CD4-positive, CD25-positive, alpha-beta regulatory T cell (primary cell): Measurements from ENCODE around the gene CHRNB2. TPM values are rescaled to one million over a fixed set of nuclear protein-coding genes. Genes with fewer than 3 reads are reported as not detected.

Experiments
- ATAC-seq, 2 donors: fragments of 150-1000 bp; cut with Tn5 transposase; one replicate each; pipeline ENCODE4 v1.10.0; 2021; ENCODE audit warnings: low read depth in 2 of 2, moderate number of reproducible peaks in 2 of 2, moderate library complexity in 1 of 2
- DNase-seq, 3 donors: peaks; one replicate each; pipeline versions ENCODE4 v3.0.0 to v3.0.0-alpha.2; 2012 to 2022; ENCODE audit warnings: mixed read lengths in 1 of 3
- H3K27ac ChIP-seq: one replicate; pipeline ENCODE4 v1.7.0; 2013; ENCODE audit warnings: mild to moderate bottlenecking, low read length; ENCODE audit not compliant: insufficient read depth, poor library complexity, severe bottlenecking
- H3K27me3 ChIP-seq: one replicate; pipeline ENCODE4 v1.7.0; 2013; ENCODE audit warnings: low read length; ENCODE audit not compliant: control insufficient read depth, insufficient read depth
- H3K36me3 ChIP-seq: one replicate; pipeline ENCODE4 v1.7.0; 2013; ENCODE audit warnings: mild to moderate bottlenecking, low read length, moderate library complexity; ENCODE audit not compliant: control insufficient read depth, insufficient read depth
- H3K4me1 ChIP-seq: 2 replicates; pipeline ENCODE4 v1.7.0; 2013; ENCODE audit warnings: mild to moderate bottlenecking, low read length; ENCODE audit not compliant: insufficient read depth, control insufficient read depth, poor library complexity, severe bottlenecking
- H3K4me3 ChIP-seq: one replicate; pipeline ENCODE4 v1.7.0; 2013; ENCODE audit warnings: low read depth, mild to moderate bottlenecking, low read length, moderate library complexity
- H3K9me3 ChIP-seq, 2 experiments: 1 replicate in 1 of 2; 2 replicates in 1 of 2; pipeline ENCODE4 v1.7.0; 2013; ENCODE audit warnings: low read length in 2 of 2, mild to moderate bottlenecking in 1 of 2, moderate library complexity in 1 of 2; ENCODE audit not compliant: control insufficient read depth in 2 of 2
- H3K27ac Mint-ChIP-seq, 3 donors: one replicate each; pipeline ENCODE4 v1.8.0; 2020 to 2022; ENCODE audit warnings: mild to moderate bottlenecking in 3 of 3, mixed read lengths in 3 of 3, moderate library complexity in 2 of 3
- H3K27me3 Mint-ChIP-seq: one replicate; pipeline ENCODE4 v1.8.0; 2022; ENCODE audit warnings: mild to moderate bottlenecking, mixed read lengths
- H3K36me3 Mint-ChIP-seq: one replicate; pipeline ENCODE4 v1.8.0; 2020; ENCODE audit warnings: mixed read lengths
- H3K4me1 Mint-ChIP-seq, 4 donors: one replicate each; pipeline ENCODE4 v1.8.0; 2020 to 2022; ENCODE audit warnings: mixed read lengths in 4 of 4, mild to moderate bottlenecking in 1 of 4
- H3K4me3 Mint-ChIP-seq, 4 donors: one replicate each; pipeline ENCODE4 v1.8.0; 2020 to 2022; ENCODE audit warnings: mild to moderate bottlenecking in 4 of 4, mixed read lengths in 4 of 4, moderate library complexity in 3 of 4
- H3K9me3 Mint-ChIP-seq, 7 donors: one replicate each; pipeline ENCODE4 v1.8.0; 2020 to 2022; ENCODE audit warnings: mixed read lengths in 7 of 7, mild to moderate bottlenecking in 3 of 7, moderate library complexity in 2 of 7
- polyA plus RNA-seq, 4 donors: library from polyadenylated mRNA; unstranded; fragments of 300-500 nt; fragmentation: Illumina TruSeq; gene quantifications; one replicate each; pipeline ENCODE4 v1.2.3, GENCODE V29; 2021
- total RNA-seq: library from RNA; stranded (reverse); gene quantifications from one replicate; pipeline ENCODE4 v1.2.3, GENCODE V29; 2022

CHRNB2 gene
- total and polyA plus RNA-seq, 5 donors from 2014 or later: not detected

- peaks cover 4% of the 10 kb centered on the region for H3K4me1 ChIP-seq
- no peaks in the 10 kb centered on the region for H3K9me3 ChIP-seq
- no peak overlapping the region for H3K4me3 ChIP-seq
- no peaks in the 10 kb centered on the region for H3K27me3 Mint-ChIP-seq
- H3K36me3 ChIP-seq: peaks cover 24% of the 10 kb centered on the region
- H3K27me3 ChIP-seq: no peaks in the 10 kb centered on the region
- H3K9me3 Mint-ChIP-seq: no peaks in the 10 kb centered on the region
- no peak overlapping the region for H3K27ac ChIP-seq
- H3K4me1 Mint-ChIP-seq: peaks cover 14 to 75% (median 30%) of the 10 kb centered on the region in 4 donors
- H3K36me3 Mint-ChIP-seq: peaks cover 16% of the 10 kb centered on the region
- ATAC-seq (no peak), DNase-seq (no peak)
- no peak overlapping the region for H3K27ac Mint-ChIP-seq
- H3K4me3 Mint-ChIP-seq: peak overlapping the region in 1 of 4 donors; percentile 19
Measured at GRCh38 chr1:154620751-154621150, 53.2 kb downstream of the CHRNB2 start.

- H3K4me1 ChIP-seq: peaks cover 11% of the 10 kb centered on the region
- H3K9me3 ChIP-seq: no peaks in the 10 kb centered on the region
- H3K27ac ChIP-seq: no peak overlapping the region
- Mint-ChIP-seq H3K27me3 (no peaks in the 10 kb centered on the region), H3K4me3 (peak overlapping the region in 2 of 4 donors; percentile 24 to 58), H3K27ac (peak overlapping the region in 2 of 3 donors; percentile 44 to 48), H3K36me3 (peaks cover 18% of the 10 kb centered on the region), H3K4me1 (peaks cover 19 to 73% (median 33%) of the 10 kb centered on the region in 4 donors), H3K9me3 (no peaks in the 10 kb centered on the region)
- DNase-seq (peak in 1 of 3 donors; percentile 16), ATAC-seq (no peak)
- H3K27me3 ChIP-seq: no peaks in the 10 kb centered on the region
- H3K4me3 ChIP-seq: no peak overlapping the region
- peaks cover 24% of the 10 kb centered on the region for H3K36me3 ChIP-seq
Measured at GRCh38 chr1:154621875-154622274, 54.3 kb downstream of the CHRNB2 start.

- peak overlapping the region in 1 of 3 donors; percentile 12 for H3K27ac Mint-ChIP-seq
Measured at GRCh38 chr1:154622503-154623039, 55.0 kb downstream of the CHRNB2 start.

GRCh38 chr1:154623358-154623757 is 55.8 kb downstream of the CHRNB2 start:
- Mint-ChIP-seq H3K4me3 (peak overlapping the region in 2 of 4 donors; percentile 59 to 88), H3K9me3 (peaks cover 0 to 3% (median 0%) of the 10 kb centered on the region in 7 donors), H3K36me3 (peaks cover 18% of the 10 kb centered on the region), H3K27me3 (peaks cover 5% of the 10 kb centered on the region), H3K4me1 (peaks cover 26 to 73% (median 35%) of the 10 kb centered on the region in 4 donors), H3K27ac (peak overlapping the region in 2 of 3 donors; percentile 12 to 55)
- Histone ChIP-seq H3K27ac (no peak overlapping the region), H3K4me3 (no peak overlapping the region), H3K27me3 (no peaks in the 10 kb centered on the region), H3K9me3 (no peaks in the 10 kb centered on the region), H3K4me1 (peaks cover 23% of the 10 kb centered on the region), H3K36me3 (peaks cover 24% of the 10 kb centered on the region)
- ATAC-seq (no peak), DNase-seq (no peak)

More at GRCh38 chr1:154622503-154623039, 55.0 kb downstream of the CHRNB2 start:
- no peaks in the 10 kb centered on the region for H3K27me3 ChIP-seq
- DNase-seq: no peak
- no peak for ATAC-seq
- H3K36me3 ChIP-seq: peaks cover 24% of the 10 kb centered on the region
- H3K9me3 ChIP-seq: no peaks in the 10 kb centered on the region
- Mint-ChIP-seq H3K4me3 (peak overlapping the region in 1 of 4 donors; percentile 61), H3K4me1 (peaks cover 22 to 71% (median 36%) of the 10 kb centered on the region in 4 donors), H3K27me3 (no peaks in the 10 kb centered on the region), H3K9me3 (no peaks in the 10 kb centered on the region), H3K36me3 (peaks cover 20% of the 10 kb centered on the region)
- H3K4me1 ChIP-seq: peaks cover 18% of the 10 kb centered on the region
- no peak overlapping the region for H3K27ac ChIP-seq
- no peak overlapping the region for H3K4me3 ChIP-seq

- H3K27me3 Mint-ChIP-seq: peaks cover 12% of the 10 kb centered on the region
- peak overlapping the region in 2 of 3 donors; percentile 66 to 80 for H3K27ac Mint-ChIP-seq
- peaks cover 16% of the 10 kb centered on the region for H3K36me3 ChIP-seq
- H3K4me3 ChIP-seq: no peak overlapping the region
- DNase-seq (no peak), ATAC-seq (no peak)
- H3K4me3 Mint-ChIP-seq: peak overlapping the region; percentile 16 to 88 (median 50)
- no peak overlapping the region for H3K27ac ChIP-seq
- peaks cover 24% of the 10 kb centered on the region for H3K4me1 ChIP-seq
- peaks cover 0 to 10% (median 3%) of the 10 kb centered on the region in 7 donors for H3K9me3 Mint-ChIP-seq
- H3K4me1 Mint-ChIP-seq: peaks cover 26 to 62% (median 34%) of the 10 kb centered on the region in 4 donors
- H3K9me3 ChIP-seq: peaks cover 2 to 4% of the 10 kb centered on the region in 2 experiments
- H3K36me3 Mint-ChIP-seq: peaks cover 16% of the 10 kb centered on the region
- H3K27me3 ChIP-seq: no peaks in the 10 kb centered on the region
Measured at GRCh38 chr1:154624746-154625643, 57.4 kb downstream of the CHRNB2 start.

GRCh38 chr1:154626456-154627256 is 59.1 kb downstream of the CHRNB2 start:
- DNase-seq (peak in 2 of 3 donors; percentile 31 to 51), ATAC-seq (no peak)
- peaks cover 16% of the 10 kb centered on the region for H3K36me3 Mint-ChIP-seq
- peaks cover 22 to 56% (median 31%) of the 10 kb centered on the region in 4 donors for H3K4me1 Mint-ChIP-seq
- H3K4me1 ChIP-seq: peaks cover 22% of the 10 kb centered on the region
- peak overlapping the region; percentile 94 to 98 (median 98) for H3K4me3 Mint-ChIP-seq
- H3K36me3 ChIP-seq: peaks cover 16% of the 10 kb centered on the region
- H3K4me3 ChIP-seq: peak overlapping the region; percentile 95
- peaks cover 18% of the 10 kb centered on the region for H3K27me3 Mint-ChIP-seq
- H3K27ac Mint-ChIP-seq: peak overlapping the region; percentile 91 to 99 (median 99)
- peaks cover 2 to 6% of the 10 kb centered on the region in 2 experiments for H3K9me3 ChIP-seq
- H3K9me3 Mint-ChIP-seq: peaks cover 0 to 12% (median 4%) of the 10 kb centered on the region in 7 donors
- H3K27me3 ChIP-seq: no peaks in the 10 kb centered on the region
- H3K27ac ChIP-seq: peak overlapping the region; percentile 95
